HG03442 (cell line): ENCODE measurements around the gene TEAD4.

Experiments used
- ATAC-seq: cut with Tn5 transposase; IDR thresholded peaks from one replicate; pipeline ENCODE4 v1.9.1; 2021; ENCODE audit warnings: mild to moderate bottlenecking, moderate library complexity; ENCODE audit not compliant: unreplicated experiment

Gene TEAD4

GRCh38 chr12:2960390-2960956 lies 1.3 kb downstream of the TEAD4 start:
- no peak for ATAC-seq

DNA sequence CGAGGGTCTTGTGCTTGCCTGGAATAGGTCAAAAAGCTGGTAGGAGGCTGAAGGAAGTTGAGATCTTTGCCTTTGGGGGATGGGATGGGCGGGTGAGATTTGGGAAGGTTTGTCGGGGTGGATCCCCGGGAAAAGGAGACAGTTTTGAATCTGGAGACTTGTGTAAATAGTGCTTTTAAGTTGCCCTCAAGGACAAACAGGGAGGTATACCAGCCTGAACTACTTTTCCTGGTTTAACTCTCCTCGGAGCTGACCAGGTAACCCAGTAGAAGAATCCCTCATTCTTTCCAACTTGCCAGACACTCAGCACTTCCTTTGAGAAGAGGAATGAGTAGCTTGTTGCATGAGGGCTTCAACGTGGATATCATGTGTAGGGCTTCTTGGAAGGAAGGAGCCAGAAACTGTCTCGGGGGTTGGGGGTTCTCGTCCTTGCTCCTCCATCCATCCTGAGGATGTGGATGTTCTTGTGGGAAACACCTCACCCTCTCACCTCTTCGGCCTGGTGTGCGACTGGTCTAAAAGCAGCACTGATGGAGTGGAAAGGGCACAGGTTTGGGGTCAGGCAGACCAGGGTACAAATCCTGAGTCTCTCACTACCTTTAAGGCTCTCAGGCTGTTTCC lies 1.9 kb downstream of the TEAD4 start:
- no peak for ATAC-seq

DNA sequence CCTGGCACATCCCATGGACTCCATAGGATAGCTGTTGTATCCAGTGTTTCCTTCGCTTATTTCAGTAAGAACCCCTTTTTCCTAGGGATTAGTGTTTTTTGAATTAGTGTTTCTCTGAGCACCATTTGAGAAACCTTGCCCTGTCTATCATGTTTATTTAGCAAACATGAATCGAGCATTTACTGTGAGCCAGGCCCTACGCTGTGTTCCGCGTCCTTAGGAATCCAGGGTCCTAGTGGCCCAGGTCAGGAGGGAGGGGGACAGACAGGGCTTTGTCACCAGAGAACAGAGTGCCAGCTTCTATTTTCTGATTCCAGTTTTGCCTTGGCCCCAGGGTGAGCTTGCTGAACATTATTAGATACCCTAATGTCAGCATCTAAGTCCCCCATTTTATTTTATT lies 2.5 kb downstream of the TEAD4 start:
- no peak for ATAC-seq

GRCh38 chr12:2963154-2963759 lies 4.1 kb downstream of the TEAD4 start:
- ATAC-seq = no peak

GRCh38 chr12:2963760-2964292 lies 4.6 kb downstream of the TEAD4 start:
- ATAC-seq = no peak

DNA sequence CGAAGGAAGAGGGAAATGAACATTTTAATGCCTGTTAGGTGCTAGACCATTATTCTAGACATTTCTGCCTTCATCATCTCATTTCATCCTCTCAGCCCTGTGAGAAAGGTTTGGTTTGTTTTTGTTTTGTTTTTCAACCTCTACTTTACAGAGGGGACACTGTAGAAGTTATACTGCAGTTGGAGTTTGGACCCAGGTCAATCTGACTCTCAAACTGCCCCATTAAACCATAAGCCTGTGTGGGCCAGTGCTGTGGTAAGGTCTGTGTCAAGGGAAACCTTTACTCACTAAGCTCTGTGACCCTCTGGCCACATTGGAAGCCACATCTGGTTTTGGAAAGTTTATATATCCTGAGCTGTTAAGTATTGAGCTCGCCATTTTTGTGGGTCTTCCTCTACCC lies 8.5 kb downstream of the TEAD4 start:
- ATAC-seq = no peak

- ATAC-seq = no peak
Measured at GRCh38 chr12:2970744-2971143, 11.5 kb downstream of the TEAD4 start.

- no peak for ATAC-seq
Measured at GRCh38 chr12:2973566-2973965, 14.4 kb downstream of the TEAD4 start.

DNA sequence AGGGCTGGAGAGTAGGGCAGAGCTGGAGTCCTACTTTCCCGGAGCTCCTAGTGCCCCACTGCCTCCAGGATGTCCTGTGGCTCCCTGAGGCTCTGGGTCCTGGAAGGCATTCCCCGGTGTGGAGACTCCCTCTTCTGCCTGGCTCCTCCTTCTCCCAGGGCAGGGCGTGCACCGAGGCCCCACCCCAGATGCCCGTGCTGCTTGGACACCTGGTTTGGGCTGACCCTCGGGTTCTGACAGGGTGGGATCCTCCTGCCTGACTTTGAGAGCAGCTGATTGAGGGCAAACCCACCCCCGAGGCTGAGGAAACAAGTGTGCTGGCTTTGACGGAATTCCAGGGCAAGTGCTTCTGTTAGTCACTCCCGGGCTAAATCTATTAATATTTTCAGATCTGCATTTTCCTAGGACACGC lies 15.4 kb downstream of the TEAD4 start:
- no peak for ATAC-seq

GRCh38 chr12:2976581-2976996 lies 17.4 kb downstream of the TEAD4 start:
- ATAC-seq = no peak

DNA sequence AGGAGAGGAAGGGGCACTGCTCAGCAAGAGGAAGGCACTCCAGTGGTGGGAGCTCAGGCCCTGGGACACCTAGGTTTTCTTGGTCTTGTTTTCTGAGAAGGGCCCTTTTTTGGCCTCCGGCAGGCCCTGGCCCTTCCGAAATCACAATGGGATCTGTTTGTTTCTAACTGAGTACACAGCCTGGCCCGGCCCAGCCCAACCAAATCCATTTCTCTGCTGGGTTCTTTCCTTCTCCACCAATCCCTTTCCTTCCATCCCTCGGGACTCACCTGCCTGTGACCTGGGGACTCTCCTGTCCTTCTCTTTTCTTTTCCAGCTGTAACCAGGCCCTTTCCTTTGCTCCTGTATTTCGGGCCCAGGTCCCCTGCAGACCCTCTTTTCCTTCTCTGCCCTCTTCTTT lies 18.6 kb downstream of the TEAD4 start:
- ATAC-seq = no peak

GRCh38 chr12:2979806-2980205 lies 20.6 kb downstream of the TEAD4 start:
- no peak for ATAC-seq

GRCh38 chr12:2980630-2981029 lies 21.4 kb downstream of the TEAD4 start:
- no peak for ATAC-seq

GRCh38 chr12:2982361-2982760 lies 23.2 kb downstream of the TEAD4 start:
- ATAC-seq = no peak

DNA sequence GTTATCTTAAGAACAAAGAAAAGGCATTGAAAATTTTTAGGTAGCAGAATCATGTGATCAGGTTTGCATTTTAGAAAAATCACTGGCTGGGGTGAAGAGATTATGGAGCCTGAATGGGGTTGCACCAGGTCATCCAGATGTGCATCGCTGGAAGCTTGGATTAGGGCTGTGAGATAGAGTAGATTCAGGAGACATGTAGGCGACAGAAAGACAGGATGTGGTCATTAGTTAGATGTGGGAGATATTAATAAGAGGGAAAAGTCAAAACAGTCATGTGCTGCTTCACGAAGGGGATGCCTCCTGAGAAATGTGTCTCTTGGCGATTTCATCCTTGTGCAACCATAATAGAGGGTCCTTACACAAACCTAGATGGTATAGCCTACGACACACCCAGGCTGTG lies 25.1 kb downstream of the TEAD4 start:
- ATAC-seq = no peak

DNA sequence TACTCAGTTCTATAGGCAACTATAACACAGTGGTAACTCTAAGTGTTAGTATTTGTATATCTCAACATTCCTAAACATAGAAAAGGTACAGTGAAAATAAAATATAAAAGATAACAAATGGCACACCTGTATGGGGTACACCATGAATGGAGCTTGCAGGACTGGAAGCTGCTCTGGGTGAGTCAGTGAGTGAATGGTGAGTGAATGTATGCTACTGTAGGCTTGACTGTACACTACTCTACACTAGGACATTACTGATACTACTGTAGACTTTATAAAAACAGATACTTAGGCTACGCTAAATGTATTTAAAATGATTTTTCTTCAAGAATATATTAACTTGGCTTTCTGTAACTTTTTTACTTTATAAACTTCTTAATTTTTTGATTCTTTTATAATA lies 25.5 kb downstream of the TEAD4 start:
- no peak for ATAC-seq

DNA sequence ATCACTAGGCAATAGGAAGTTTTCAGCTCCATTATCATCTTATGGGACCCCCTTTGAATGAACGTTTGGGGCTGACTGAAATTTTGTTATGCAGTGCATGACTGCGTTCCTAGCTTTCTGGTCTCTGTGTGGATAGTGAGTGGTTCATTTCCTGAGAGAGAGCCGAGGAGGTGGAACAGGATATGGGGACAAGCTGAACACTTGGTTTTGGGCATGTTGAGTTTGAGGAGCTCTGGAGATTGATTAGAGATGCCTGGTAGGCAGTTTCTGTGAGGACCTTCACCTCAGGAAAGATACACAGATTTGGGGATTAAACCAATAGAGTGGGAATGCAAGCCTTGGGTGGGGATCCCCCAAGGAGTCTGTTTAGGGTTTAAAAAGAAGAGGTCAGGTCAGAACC lies 27.7 kb downstream of the TEAD4 start:
- ATAC-seq = no peak

DNA sequence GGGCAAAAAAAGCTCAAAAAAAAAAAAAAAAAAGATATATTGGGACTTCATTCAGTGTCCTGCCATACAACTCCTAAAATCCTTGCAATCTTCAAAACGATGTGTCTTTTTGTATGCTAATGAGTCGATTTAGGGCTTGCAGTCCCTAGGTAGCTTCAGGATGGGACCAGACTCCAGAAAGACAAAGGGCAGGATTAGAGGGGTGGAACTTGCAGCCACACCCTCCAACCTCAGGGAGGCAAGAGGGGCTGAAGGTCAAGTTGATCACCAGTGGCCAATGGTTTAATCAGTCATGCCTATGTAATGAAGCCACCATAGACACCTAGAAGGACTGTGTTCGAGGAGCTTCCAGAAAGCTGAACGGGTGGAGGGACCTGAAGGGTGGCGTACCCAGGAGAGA lies 29.3 kb downstream of the TEAD4 start:
- ATAC-seq = no peak

DNA sequence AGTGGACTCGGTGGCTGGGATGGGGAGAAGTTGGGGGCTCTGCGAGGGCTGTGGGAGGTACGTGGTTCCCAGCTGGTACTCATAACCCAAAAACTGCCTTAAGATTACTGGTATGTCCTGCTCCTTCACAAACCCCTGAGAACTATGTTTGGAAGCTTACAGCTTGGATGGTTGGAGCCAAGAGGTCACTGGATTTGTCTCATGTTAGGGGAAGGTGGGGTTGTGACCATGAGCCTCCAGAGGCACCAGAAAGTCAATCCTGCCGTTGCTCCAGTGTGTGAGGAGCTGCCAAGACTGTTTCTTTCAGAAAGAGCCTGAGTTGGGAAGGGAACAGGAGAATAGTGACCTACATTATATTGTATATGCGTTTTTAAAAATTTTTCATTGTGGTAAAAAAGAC lies 33.5 kb downstream of the TEAD4 start:
- no peak for ATAC-seq

DNA sequence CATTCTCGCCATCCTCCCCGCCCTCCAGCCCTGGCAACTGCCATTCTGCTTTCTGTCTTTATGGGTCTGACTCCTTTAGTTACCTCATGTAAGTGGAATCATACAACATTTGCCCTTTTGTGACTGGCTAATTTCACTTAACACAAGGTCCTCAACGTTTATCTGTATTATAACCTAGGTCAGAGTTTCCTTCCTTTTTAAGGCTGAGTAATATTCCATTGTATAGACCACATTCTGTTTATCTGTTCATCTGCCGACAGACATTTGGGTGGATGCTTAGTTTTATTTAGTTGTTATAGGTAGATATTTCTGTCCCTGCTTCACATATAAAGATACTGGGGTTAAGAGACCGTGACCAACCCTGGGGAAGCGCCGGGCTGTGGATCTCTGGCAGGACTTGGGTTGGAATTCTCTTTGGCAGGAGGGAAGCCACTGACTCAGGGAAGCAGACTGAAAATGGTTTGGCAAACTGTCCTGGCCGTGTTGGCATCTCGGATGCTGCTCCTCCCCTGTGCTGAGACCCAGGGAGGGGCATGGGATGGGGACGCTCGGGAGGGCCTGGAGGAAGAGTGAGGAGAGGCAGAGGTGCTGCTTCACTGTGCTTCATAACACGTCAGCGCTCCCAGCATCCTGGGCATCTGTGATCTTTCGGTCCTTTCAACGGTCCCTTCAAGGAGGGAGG lies 38.9 kb downstream of the TEAD4 start:
- ATAC-seq = no peak

GRCh38 chr12:2998789-2999264 lies 39.6 kb downstream of the TEAD4 start:
- ATAC-seq = no peak
